Hematopoietic multipotent progenitor cell treated with erythropoietin and hydrocortisone succinate and interleukin-3 and kit ligand, for 4 days (in vitro differentiated cells): ENCODE measurements around the gene CHTOP.
"Not testable (repeated sequence)": the region's sequence is repeated elsewhere in the genome, so short reads cannot be mapped to it uniquely, and the experiment has no call there.

Experiments used
- DNase-seq: peaks from one replicate; pipeline ENCODE4 v3.0.0-alpha.2; 2015

The CHTOP gene

DNA sequence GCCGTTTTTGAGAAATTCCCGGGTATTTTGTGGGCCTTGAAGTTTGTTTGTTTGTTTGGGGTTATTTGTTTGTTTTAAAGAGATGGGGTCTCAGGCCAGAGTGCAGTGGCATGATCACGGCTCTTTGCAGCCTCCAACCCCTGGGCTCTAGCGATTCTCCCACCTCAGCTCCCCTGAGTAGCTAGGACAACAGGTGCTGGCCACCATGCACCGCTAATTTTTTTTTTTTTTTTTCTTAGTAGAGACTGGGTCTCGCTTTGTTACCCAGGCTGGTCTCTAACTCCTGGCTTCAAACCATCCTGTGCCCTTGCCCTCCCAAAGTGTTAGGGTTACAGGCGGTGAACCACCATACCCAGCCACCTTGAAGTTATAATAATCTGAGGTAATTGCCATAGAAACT is 2.0 kb downstream of the CHTOP start:
- no peak for DNase-seq

DNA sequence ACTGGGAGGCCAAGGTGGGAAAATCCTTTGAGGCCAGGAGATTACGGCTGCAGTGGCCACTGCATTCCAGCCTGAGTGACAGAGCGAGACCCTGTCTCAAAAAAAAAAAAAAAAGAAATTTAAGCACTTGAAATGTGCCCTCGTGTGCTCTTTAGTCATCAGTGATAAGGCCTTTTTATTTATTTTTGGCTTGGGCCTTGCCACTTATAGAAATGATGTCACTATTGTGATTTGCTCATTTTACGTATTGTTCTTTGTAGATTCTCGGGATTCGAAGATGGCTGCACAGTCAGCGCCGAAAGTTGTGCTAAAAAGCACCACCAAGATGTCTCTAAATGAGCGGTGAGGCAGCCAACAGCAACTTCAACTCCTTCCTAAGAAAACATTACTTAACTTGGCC is 2.4 kb downstream of the CHTOP start:
- DNase-seq = no peak

DNA sequence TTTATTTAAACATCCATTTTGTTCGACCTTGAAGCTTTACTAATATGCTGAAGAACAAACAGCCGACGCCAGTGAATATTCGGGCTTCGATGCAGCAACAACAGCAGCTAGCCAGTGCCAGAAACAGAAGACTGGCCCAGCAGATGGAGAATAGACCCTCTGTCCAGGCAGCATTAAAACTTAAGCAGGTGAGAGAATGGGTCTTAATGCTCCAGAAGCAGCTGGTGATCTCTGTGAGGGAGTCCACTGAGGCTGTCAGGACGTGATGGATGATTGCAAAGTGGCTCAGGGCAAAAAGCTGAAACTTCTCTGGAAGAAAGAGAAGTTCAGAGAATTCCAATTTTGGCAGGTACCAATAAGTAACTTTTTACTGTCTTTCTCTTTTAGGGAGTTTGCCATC is 4.4 kb downstream of the CHTOP start:
- no peak for DNase-seq

DNA sequence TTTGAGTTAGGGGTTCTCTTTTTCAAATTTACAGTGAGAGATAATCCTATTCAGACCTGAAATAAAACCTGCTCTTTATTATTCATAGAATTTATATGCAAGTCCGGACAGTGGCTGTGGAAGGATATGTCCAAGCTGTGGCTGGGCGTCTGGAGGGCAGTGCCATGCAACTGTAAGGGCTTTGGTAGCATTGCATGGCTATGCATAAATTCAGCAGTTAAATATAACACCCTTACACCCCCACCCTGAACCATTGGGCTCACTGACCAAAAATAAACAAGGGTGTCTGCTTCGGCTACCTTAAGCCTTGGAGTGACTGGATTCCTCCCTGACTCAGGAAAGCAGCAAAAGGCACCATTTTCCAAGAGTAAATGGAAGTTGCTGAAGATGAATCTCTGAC is 5.4 kb downstream of the CHTOP start:
- no peak for DNase-seq

DNA sequence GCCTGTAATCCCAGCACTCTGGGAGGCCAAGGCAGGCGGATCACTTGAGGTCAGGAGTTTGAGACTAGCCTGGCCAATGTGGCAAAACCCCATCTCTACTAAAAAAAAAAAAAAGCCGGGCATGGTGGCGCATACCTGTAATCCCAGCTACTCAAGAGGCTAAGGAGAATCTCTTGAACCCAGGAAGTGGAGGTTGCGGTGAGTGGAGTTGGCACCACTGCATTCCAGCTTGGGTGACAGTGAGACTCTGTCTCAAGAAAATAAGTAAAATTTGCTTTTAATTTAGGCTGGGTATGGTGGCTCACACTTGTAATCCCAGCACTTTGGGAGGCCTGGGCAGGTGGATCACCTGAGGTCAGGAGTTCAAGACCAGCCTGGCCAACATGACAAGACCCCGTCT is 6.3 kb downstream of the CHTOP start:
- DNase-seq = not testable (repeated sequence)

DNA sequence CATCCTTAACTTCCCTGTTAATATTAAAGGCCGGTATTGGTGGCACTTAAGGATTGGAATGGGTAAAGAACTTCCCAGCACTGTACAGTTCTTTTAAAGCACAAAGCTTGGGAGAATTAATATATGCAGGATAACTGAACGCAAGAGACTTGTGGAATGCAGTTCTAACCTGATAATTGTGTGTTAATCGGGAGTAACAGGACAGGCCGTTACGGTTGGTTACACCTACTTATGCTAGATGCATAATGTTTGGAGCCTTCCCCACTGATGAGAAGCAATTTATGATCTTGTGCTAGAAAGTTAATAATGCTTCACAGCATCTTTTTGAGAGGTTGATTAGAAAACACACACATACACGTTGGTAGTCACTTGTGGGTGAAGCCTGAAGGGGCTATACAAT is 7.0 kb downstream of the CHTOP start:
- no peak for DNase-seq

DNA sequence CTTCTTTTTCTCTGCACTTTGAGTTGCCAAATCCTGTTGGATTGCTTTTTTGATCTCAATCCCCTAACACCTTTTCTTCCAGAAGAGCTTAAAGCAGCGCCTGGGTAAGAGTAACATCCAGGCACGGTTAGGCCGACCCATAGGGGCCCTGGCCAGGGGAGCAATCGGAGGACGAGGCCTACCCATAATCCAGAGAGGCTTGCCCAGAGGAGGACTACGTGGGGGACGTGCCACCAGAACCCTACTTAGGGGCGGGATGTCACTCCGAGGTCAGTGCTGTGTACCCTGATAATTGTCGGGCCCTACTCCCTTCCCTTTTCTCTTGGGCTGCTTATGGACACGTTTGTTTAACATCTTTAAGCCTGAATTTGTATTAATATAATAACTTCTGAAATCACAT is 8.3 kb downstream of the CHTOP start:
- DNase-seq = no peak

DNA sequence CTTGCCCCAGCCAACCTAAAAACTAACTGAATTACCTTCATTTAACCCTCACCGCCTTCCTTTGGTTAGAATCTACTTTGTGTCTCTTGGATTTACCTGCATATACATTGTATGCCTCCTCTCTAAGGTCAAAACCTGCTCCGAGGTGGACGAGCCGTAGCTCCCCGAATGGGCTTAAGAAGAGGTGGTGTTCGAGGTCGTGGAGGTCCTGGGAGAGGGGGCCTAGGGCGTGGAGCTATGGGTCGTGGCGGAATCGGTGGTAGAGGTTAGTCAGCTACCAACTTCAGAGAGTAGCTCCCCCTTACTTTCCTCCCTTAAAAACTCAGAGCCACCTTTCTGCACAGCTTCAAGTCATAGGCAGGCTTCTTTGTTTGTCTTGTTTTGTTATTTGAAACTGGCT is 9.2 kb downstream of the CHTOP start:
- no peak for DNase-seq

DNA sequence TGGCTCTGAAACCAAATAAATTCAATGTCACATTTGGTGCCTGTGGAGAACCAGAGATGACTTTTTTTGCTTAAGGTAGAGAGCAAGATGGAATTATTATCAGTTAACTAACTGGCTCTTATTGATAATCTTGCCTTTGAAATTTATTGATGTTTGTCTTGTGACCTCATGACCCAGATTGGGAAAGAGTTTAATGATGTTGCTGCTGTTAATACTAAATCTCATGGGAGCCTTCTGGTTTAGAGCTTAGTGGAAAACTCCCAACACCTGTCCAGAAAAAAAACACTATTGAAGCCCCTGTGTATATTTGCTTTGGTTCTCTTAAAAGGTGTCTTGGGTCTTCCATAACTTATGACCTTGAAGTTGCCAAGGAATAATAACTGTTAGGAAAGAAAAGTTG is 9.9 kb downstream of the CHTOP start:
- no peak for DNase-seq

DNA sequence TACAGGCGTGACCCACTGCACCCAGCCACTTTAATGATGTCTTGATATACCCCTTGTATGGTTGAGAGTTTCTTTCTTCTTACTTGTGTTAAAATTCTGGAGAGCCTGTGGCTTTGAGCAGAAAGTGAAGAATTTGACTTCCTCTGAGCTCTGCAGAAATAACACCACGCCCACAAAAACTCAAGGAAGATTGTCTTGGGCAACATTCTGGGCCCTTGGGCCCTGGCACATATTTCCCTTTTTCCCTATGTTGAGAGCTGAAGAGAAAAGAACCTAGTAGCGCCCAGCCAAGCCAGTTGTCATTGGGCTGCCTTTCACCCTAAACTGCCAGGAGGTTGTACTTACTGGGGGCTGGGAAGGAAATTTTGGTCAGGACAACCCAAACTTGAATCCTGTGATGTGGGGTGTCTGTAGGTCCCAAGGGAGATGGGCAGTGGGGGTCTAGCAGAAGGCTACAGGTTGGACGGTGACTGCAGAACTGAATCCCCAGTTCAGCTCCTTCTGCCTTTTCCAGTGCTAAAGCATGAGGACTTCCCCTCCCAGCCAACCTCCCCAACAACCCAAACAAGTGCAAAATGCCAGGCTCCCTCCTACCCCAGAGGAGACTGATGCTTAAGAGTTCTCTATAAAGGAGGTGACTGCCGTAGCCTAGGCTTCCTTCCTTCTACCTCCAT is 12.9 kb downstream of the CHTOP start:
- DNase-seq = no peak

DNA sequence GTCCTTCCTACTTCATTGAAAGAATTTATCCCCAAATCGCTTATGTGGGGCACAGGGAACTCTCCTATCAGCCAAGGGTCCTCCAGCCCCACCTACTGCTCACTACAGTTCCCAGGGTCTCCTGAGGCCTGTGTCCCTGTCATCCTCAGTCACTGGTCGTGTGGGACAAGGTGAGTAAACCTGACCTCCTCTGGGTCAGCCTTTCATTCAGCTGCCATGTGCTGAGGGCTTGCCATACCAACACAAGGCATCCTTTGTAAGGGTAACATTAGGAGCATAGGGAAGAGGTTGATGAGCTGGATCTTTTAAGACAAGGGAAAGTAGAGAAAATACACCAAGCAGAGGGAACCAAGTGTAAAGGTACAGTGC is 13.5 kb downstream of the CHTOP start:
- DNase-seq = no peak

DNA sequence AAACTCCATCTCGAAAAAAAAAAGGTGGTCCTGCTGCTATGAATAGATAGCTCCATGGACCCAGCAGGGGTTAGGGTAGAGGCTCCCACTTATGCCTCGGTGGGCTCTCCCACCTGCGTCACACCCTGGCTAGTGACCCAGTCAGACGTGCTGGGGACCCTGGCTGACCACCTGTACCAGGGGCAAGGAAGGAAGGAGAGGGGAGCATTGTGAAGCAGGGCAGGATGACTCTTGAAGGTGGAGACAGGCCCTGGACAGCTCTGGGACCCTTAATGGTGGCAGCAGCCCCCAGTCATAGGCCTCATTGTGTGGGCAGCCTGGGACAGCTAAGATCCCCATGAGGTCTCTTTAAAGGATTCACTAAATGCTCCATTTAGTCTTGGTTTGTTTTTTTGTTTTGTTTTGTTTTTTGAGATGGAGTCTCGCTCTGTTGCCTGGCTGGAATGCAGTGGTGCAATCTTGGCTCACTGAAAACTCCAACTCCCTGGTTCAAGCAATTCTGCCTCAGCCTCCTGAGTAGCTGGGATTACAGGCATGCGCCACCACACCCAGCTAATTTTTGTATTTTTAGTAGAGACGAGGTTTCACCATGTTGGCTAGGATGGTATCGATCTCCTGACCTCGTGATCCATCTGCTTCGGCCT is 14.3 kb downstream of the CHTOP start:
- DNase-seq = no peak

DNA sequence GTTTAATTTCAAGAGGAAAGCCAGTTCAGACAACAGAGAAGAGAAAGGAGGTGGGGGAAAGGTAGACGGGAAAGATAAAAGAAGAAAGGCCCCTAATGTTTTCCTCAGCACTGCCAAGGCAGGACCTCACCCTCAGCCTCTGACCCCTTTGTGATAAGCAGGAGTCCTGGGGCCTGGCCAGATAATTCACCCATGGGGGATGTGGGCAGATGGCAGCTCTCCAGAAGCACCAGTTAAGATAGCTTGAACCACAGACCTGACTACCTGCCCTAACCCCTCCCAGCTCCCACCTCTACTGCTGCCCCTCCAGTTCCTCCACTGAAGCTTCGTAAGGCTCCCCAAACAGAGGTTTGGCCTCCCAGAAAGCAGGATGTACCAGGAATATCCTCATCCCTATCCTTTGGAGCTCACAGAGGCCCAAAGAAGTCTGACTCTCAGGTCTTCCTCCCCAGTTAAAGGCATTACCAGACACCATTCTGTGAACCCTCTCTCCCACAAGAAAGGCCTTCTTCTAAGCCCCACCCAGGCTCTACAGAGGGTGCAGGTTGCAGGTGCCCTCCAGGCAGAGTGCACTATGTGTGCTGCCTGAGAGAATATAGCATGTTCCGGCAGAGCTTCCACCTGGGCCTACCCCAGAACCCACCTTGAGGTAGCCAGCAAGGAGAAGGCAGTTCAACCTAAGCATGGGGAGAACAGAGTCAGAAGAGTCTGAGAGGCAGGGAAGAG is 15.4 kb downstream of the CHTOP start:
- peak; percentile 86 for DNase-seq

DNA sequence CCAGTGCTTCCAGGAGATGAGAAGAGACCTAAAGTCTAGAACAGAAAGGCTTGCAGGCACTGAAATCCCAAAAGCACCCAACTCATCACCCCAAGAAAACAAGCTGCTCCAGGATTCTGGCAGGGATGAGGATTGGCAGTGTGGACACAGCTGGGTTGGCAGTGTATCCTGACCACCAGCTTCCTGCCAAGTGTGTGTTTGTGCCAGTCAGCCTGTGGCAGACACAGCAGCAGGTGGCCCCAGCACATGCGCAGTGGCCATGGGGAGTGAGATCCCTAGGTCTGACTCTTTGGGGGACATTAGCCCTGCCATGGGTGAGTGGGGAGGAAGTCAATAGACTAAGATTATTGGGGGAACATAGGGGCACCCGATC is 16.0 kb downstream of the CHTOP start:
- no peak for DNase-seq

DNA sequence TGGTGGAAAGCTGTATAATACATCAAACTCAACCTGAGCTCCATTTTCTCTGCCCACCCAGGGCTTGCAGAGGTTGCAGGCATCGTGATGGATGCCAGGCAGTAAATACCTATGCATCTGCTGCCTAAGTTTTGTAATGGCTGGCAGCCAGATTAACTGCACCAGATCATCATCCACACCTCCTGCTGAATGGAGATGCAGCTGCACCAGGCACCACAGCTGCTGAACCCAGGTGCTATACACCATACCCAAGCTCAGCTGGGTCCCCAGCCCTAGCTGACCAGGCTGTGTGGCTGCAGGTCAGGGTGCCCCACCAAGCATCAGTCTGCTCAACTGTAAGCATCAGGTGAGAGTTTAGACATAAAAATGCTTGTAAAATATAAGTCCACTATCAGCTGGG is 17.9 kb downstream of the CHTOP start:
- DNase-seq = no peak

DNA sequence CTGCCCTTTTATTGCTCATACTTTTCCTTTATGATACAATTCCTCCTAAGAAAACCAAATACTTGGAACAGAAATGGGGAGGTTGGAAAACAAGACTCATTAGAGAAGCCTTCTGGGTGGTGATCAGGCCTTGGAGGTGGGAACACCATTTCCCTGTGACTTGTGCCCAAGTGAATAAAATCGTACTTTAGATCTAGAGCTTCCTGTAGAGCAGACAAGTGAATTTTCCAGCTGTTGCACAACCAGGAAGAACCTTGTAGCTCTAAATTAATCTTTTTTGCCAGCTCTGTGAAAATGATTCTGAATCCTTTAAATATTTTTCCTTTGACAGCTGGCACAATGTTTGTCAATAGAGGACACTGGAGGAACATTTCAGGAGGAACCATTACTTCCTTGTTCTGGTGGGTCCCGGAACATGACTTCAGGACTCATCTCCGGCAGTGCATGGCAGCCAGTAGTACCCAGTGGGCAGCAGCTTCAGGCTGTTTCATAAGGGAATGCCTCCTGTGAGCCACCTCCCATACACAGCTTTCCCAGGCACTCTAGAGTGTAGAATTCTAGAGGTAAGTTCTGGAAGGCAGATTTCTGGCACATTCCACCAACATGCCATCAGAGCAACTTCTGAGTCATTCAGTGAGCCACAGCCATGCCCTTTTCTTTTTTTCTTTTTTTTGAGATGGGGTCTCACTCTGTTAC is 19.1 kb downstream of the CHTOP start:
- DNase-seq = peak; percentile 15

DNA sequence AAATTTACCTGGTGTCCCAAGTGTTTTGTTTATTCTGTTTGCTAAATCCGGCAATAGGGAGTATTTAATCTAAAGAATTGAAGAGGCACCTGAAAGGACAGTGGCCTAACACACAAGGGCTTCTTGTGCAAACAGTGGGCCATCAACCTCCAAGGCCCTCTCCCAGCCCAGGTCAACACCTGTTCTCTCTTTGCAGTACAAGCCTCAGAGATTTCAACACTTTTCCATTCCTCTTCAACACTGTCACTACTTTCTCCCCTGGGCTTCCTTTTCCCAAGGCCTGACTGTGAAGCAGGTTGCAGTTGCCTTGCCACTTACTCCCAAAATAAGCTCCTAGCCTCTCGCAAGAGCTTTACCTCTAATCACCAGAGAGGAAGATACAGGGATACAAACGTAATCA is 21.5 kb downstream of the CHTOP start:
- DNase-seq = no peak

DNA sequence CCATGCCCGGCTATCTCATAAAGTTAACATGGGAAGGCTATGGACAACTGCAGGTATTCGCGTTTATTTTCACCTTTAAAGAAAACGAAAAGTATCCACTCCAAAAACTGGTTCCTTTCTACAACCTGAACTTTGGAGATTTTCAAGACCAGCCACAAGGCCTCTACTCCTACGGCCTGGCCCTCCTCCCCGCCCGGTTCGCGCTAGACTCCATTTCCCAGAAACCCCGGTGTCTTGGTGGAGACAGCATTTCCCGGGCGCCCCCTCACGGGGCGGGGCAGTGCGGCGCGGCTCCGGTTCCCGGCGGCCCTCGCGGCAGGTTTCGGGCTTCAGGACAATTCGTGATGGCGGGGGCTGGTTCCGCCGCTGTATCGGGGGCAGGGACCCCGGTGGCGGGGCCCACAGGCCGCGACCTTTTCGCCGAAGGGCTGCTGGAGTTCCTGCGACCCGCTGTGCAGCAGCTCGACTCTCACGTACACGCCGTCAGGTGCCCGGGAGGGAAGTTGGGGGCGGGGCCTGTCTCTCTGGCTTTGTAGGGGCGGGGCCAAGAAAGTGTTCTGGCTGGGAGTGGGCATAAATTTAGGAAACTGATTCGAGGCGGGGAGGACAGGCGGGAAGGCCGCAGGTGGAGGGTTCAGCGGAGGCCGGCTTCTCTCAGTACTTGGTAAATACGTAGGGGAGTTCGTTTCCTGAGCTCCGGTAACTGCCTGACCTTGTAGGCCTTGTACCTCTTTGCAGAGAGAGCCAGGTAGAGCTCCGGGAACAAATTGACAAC is 24.7 kb downstream of the CHTOP start, which contains the start of gene SNAPIN:
SNAPIN (plus strand) TSS at position 304 of the 775 bp plus-strand sequence; CDS start at position 345, 41 bp downstream.
- DNase-seq = peak; percentile 97

DNA sequence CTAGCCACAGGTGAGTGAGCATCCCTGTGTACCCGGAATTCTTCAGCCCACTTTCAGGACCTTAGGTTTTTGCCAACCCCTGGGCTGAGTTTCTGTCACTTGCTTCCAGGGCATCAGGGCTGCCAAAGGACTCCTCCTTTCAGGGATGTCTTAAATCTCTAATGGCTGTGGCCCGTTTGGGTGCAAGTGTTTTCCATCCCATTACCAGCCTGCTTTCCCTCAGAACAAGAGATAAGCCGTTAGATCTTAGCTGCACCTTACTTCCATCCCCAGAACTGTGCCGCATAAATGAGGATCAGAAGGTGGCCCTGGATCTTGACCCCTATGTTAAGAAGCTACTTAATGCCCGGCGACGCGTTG is 25.3 kb downstream of the CHTOP start:
- no peak for DNase-seq

DNA sequence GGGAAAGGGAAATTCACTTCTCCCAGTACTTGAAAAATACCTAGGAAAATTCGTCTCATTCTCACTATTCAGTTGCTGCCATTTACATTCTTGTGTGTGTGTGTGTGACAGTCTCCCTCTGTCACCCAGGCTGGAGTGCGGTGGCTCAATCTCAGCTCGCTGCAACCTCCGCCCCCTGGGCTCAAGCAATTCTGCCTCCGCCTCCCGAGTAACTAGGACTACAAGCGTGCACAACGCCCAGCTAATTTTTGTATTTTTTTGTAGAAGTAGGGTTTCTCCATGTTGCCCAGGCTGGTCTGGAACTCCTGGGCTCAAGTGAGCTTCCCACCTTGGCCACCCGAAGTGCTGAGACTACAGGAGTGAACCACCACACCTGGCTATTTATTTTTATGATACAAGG is 25.8 kb downstream of the CHTOP start:
- no peak for DNase-seq

DNA sequence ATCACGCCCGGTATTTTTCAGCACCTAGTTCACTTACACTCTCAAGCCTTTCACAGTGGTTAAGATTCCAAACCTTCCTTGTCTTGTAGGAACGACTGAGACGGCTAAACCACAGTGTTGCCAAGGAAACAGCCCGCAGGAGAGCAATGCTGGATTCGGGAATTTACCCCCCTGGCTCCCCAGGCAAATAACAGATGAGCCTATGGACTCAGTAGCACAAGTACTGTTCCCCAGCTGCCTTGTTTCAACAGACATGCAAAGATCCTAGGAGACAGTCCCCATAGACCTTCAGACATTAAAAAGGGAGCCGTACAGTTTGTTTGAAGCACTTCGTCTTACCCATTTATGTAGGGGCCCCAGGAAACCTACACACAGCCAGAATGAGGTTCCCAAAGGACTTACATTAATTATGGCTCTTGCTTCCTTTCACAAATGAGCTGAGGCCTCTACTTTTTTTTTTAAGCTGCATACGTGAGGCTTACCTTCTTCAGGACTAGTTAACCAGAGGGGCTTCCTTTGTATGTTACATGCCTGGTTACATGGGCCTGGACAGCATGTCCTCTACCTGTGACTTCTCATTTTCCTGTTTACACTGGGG is 27.3 kb downstream of the CHTOP start:
- no peak for DNase-seq

DNA sequence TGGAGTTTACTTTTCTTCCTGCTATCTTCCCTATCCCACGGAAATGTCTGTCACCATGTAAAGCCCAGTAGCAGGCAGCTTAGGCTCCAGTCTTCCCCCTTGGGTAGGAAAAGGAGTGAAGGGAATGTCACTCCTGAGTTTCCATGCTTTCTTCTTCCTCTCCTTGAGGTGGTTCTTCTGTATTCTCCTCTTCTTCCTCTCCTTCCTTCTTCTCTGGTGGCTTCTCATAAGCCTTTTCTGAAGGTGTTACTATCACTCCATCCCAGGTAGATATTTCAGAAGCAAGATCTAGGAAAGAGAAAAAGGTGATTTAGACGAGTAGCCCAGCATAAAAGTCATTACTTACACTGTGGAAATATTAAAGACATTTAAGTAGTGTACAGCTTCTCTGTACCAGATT is 28.4 kb downstream of the CHTOP start:
- DNase-seq = no peak

DNA sequence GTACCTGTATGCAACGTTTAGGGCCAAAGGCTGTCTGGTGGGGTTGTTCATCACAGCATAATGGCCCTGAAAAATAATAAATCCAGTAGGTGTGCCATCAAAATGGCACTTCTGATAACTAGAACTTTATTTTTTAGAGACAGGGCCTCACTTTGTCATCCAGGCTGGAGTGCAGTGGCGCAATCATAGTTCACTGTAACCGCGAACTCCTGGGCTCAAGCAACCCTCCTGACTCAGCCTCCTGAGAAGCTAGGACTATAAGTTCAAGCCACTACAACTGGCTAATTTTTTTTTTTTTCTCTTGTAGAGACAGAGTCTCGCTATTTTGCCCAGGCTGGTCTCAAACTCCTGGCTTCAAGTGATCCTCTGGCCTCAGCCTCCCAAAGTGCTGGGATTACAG is 29.3 kb downstream of the CHTOP start:
- no peak for DNase-seq
